ENCODE results near the gene PDLIM1.

Gene PDLIM1

GRCh38 chr10:95303535-95303934 is 12.7 kb upstream of the PDLIM1 start:
- no peaks in the 10 kb centered on the region for H3K4me1 ChIP-seq (ENCODE audit: insufficient read depth, low read length, severe bottlenecking)
- H4K20me1 ChIP-seq (ENCODE audit: insufficient read depth, low read length): no peaks in the 10 kb centered on the region
- no peaks in the 10 kb centered on the region for H3K9me2 ChIP-seq (ENCODE audit: low read depth, low read length)
- H3K9me3 ChIP-seq (ENCODE audit: low read length): no peaks in the 10 kb centered on the region
- H3F3A ChIP-seq (ENCODE audit: insufficient read depth, low read length): no peaks in the 10 kb centered on the region
- no peak overlapping the region for H3K27ac ChIP-seq (ENCODE audit: low read depth, low read length, poor library complexity, severe bottlenecking)
- H3K4me3 ChIP-seq (ENCODE audit: low read depth, low read length, poor library complexity, severe bottlenecking): no peak overlapping the region
- H3K79me2 ChIP-seq (ENCODE audit: insufficient read depth, low read length): no peaks in the 10 kb centered on the region
- H3K9ac ChIP-seq (ENCODE audit: low read length): no peak overlapping the region
- no peak overlapping the region for H2AFZ ChIP-seq (ENCODE audit: low read length)
- TF ChIP-seq EZH2 (IDR thresholded peaks at IDR 0.05; ENCODE audit: borderline replicate concordance, low read length): no peak
- TF ChIP-seq, protein P1, sequence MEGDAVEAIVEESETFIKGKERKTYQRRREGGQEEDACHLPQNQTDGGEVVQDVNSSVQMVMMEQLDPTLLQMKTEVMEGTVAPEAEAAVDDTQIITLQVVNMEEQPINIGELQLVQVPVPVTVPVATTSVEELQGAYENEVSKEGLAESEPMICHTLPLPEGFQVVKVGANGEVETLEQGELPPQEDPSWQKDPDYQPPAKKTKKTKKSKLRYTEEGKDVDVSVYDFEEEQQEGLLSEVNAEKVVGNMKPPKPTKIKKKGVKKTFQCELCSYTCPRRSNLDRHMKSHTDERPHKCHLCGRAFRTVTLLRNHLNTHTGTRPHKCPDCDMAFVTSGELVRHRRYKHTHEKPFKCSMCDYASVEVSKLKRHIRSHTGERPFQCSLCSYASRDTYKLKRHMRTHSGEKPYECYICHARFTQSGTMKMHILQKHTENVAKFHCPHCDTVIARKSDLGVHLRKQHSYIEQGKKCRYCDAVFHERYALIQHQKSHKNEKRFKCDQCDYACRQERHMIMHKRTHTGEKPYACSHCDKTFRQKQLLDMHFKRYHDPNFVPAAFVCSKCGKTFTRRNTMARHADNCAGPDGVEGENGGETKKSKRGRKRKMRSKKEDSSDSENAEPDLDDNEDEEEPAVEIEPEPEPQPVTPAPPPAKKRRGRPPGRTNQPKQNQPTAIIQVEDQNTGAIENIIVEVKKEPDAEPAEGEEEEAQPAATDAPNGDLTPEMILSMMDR (IDR thresholded peaks at IDR 0.05; ENCODE audit: low read length): no peak
- no peak overlapping the region for H3K4me2 ChIP-seq (ENCODE audit: low read length)
- no peaks in the 10 kb centered on the region for H3K27me3 ChIP-seq (ENCODE audit: insufficient read depth, low read length)
- no peaks in the 10 kb centered on the region for H3K36me3 ChIP-seq (ENCODE audit: insufficient read depth, low read length)

DNA sequence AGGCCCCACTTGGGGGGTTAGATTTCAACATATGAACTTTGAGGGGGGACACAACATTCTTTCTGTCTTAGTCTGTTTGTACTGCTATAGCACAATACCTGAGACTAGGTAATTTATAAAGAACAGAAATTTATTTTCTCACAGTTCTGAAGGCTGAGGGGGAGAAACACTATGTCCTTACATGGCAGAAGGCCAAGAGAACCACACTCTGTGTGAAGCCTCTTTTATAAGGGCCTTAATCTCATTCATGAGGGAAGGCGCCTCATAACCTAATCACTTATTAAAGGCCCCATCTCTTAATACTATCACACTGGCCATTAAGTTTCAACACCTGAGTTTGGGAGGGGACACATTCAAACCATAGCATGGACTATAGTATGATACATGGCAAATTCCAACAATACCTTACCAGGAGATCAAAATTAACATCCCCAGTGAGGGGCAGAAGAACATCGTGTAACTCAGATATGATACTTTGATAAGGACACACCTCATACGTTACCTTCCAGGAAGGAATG is 9.3 kb upstream of the PDLIM1 start:
- Histone ChIP-seq H3K36me3 (ENCODE audit: insufficient read depth, low read length) (no peaks in the 10 kb centered on the region), H3K9me3 (ENCODE audit: low read length) (no peaks in the 10 kb centered on the region), H3K79me2 (ENCODE audit: insufficient read depth, low read length) (no peaks in the 10 kb centered on the region), H3K9me2 (ENCODE audit: low read depth, low read length) (no peaks in the 10 kb centered on the region), H3K27ac (ENCODE audit: low read depth, low read length, poor library complexity, severe bottlenecking) (no peak overlapping the region), H3F3A (ENCODE audit: insufficient read depth, low read length) (no peaks in the 10 kb centered on the region), H3K4me3 (ENCODE audit: low read depth, low read length, poor library complexity, severe bottlenecking) (no peak overlapping the region), H2AFZ (ENCODE audit: low read length) (no peak overlapping the region), H3K27me3 (ENCODE audit: insufficient read depth, low read length) (no peaks in the 10 kb centered on the region), H4K20me1 (ENCODE audit: insufficient read depth, low read length) (no peaks in the 10 kb centered on the region), H3K4me2 (ENCODE audit: low read length) (no peak overlapping the region), H3K9ac (ENCODE audit: low read length) (no peak overlapping the region), H3K4me1 (ENCODE audit: insufficient read depth, low read length, severe bottlenecking) (peaks cover 19% of the 10 kb centered on the region)
- TF ChIP-seq EZH2 (IDR thresholded peaks at IDR 0.05; ENCODE audit: borderline replicate concordance, low read length): no peak
- TF ChIP-seq, protein P1 (IDR thresholded peaks at IDR 0.05; ENCODE audit: low read length): no peak

- H3K27me3 ChIP-seq (ENCODE audit: insufficient read depth, low read length): no peaks in the 10 kb centered on the region
- H3F3A ChIP-seq (ENCODE audit: insufficient read depth, low read length): 0 out of 2 replicates have a peak, but pooled peaks cover 4% of the 10 kb centered on the region
- H3K79me2 ChIP-seq (ENCODE audit: insufficient read depth, low read length): no peaks in the 10 kb centered on the region
- no peak overlapping the region for H3K27ac ChIP-seq (ENCODE audit: low read depth, low read length, poor library complexity, severe bottlenecking)
- H4K20me1 ChIP-seq (ENCODE audit: insufficient read depth, low read length): no peaks in the 10 kb centered on the region
- H3K4me1 ChIP-seq (ENCODE audit: insufficient read depth, low read length, severe bottlenecking): peaks cover 46% of the 10 kb centered on the region
- TF ChIP-seq, protein P1 (IDR thresholded peaks at IDR 0.05; ENCODE audit: low read length): no peak
- no peak for TF ChIP-seq EZH2 (IDR thresholded peaks at IDR 0.05; ENCODE audit: borderline replicate concordance, low read length)
- H3K4me2 ChIP-seq (ENCODE audit: low read length): no peak overlapping the region
- no peaks in the 10 kb centered on the region for H3K36me3 ChIP-seq (ENCODE audit: insufficient read depth, low read length)
- H2AFZ ChIP-seq (ENCODE audit: low read length): no peak overlapping the region
- no peak overlapping the region for H3K4me3 ChIP-seq (ENCODE audit: low read depth, low read length, poor library complexity, severe bottlenecking)
- no peaks in the 10 kb centered on the region for H3K9me2 ChIP-seq (ENCODE audit: low read depth, low read length)
- H3K9me3 ChIP-seq (ENCODE audit: low read length): no peaks in the 10 kb centered on the region
- H3K9ac ChIP-seq (ENCODE audit: low read length): no peak overlapping the region
These were observed 6.6 kb upstream of the PDLIM1 start for GRCh38 chr10:95297402-95297801.
